Measurements from ENCODE around the gene INPP4B. TPM values are rescaled to one million over a fixed set of nuclear protein-coding genes. Genes with fewer than 3 reads are reported as not detected.
A peak's percentile ranks its signal among the peaks of the same experiment; 100 is the strongest.

INPP4B gene
- total RNA-seq, 1 donor from 2014 or later, result 16.8 TPM

- H3K4me1 Mint-ChIP-seq (ENCODE audit: low read depth), result peaks cover 7% of the 10 kb centered on the region
- intact Hi-C loops (cut with micrococcal nuclease), result loop anchor here (10.0 kb wide), 1 partner anchor 634 kb away; no protein-coding TSS in a partner anchor
- H3K9me3 Mint-ChIP-seq, result no peaks in the 10 kb centered on the region
- H3K4me3 Mint-ChIP-seq, result no peak overlapping the region
- H3K36me3 Mint-ChIP-seq (ENCODE audit: low read depth), result no peaks in the 10 kb centered on the region
- H3K27me3 Mint-ChIP-seq (ENCODE audit: insufficient read depth), result peaks cover 25% of the 10 kb centered on the region
- DNase-seq (ENCODE audit: low spot score), result no peak
- H3K27ac Mint-ChIP-seq, result no peak overlapping the region
Observed at GRCh38 chr4:142850478-142850877, 4.4 kb upstream of the INPP4B start.

- Mint-ChIP-seq H3K36me3 (ENCODE audit: low read depth) (no peaks in the 10 kb centered on the region), H3K27ac (peak overlapping the region; percentile 80), H3K4me3 (peak overlapping the region; percentile 89), H3K27me3 (ENCODE audit: insufficient read depth) (peaks cover 22% of the 10 kb centered on the region), H3K4me1 (ENCODE audit: low read depth) (peaks cover 18% of the 10 kb centered on the region), H3K9me3 (no peaks in the 10 kb centered on the region)
- intact Hi-C loops (cut with micrococcal nuclease), result loop anchor here (1.0 to 10.0 kb wide), 14 partner anchors 30 to 1985 kb away; partner anchors contain the start of genes IL15, USP38 and ZNF330
- peak; percentile 60 for DNase-seq (ENCODE audit: low spot score)
Observed at GRCh38 chr4:142846729-142847596, 862 bp upstream of the INPP4B start.

- DNase-seq (ENCODE audit: low spot score), result no peak
- Mint-ChIP-seq H3K27me3 (ENCODE audit: insufficient read depth) (peaks cover 21% of the 10 kb centered on the region), H3K36me3 (ENCODE audit: low read depth) (no peaks in the 10 kb centered on the region), H3K4me3 (peak overlapping the region; percentile 89), H3K27ac (peak overlapping the region; percentile 58), H3K4me1 (ENCODE audit: low read depth) (peaks cover 18% of the 10 kb centered on the region), H3K9me3 (no peaks in the 10 kb centered on the region)
- intact Hi-C loops (cut with micrococcal nuclease), result loop anchor here (2.0 to 10.0 kb wide), 10 partner anchors 29 to 1983 kb away; partner anchors contain the start of genes IL15, USP38 and ZNF330
Observed at GRCh38 chr4:142845293-142846107, 601 bp downstream of the INPP4B start.

GRCh38 chr4:142844782-142845181 is 1.3 kb downstream of the INPP4B start:
- H3K27ac Mint-ChIP-seq, result no peak overlapping the region
- peaks cover 18% of the 10 kb centered on the region for H3K4me1 Mint-ChIP-seq (ENCODE audit: low read depth)
- peak overlapping the region; percentile 89 for H3K4me3 Mint-ChIP-seq
- H3K36me3 Mint-ChIP-seq (ENCODE audit: low read depth), result no peaks in the 10 kb centered on the region
- no peaks in the 10 kb centered on the region for H3K9me3 Mint-ChIP-seq
- H3K27me3 Mint-ChIP-seq (ENCODE audit: insufficient read depth), result peaks cover 21% of the 10 kb centered on the region
- intact Hi-C loops (cut with micrococcal nuclease), result loop anchor here (5.0 to 10.0 kb wide), 5 partner anchors 132 to 1982 kb away; partner anchors contain the start of genes IL15 and ZNF330
- DNase-seq (ENCODE audit: low spot score), result no peak

GRCh38 chr4:142840516-142841123 is 5.5 kb downstream of the INPP4B start:
- H3K4me1 Mint-ChIP-seq (ENCODE audit: low read depth), result peaks cover 11% of the 10 kb centered on the region
- no peak overlapping the region for H3K4me3 Mint-ChIP-seq
- H3K27ac Mint-ChIP-seq, result no peak overlapping the region
- no peak for DNase-seq (ENCODE audit: low spot score)
- H3K9me3 Mint-ChIP-seq, result no peaks in the 10 kb centered on the region
- intact Hi-C loops (cut with micrococcal nuclease), result loop anchor here (1.0 to 10.0 kb wide), 7 partner anchors 128 to 1616 kb away; partner anchors contain the start of gene ZNF330
- no peaks in the 10 kb centered on the region for H3K36me3 Mint-ChIP-seq (ENCODE audit: low read depth)
- peaks cover 7% of the 10 kb centered on the region for H3K27me3 Mint-ChIP-seq (ENCODE audit: insufficient read depth)

- no peaks in the 10 kb centered on the region for H3K4me1 Mint-ChIP-seq (ENCODE audit: low read depth)
- H3K27me3 Mint-ChIP-seq (ENCODE audit: insufficient read depth), result peaks cover 3% of the 10 kb centered on the region
- H3K36me3 Mint-ChIP-seq (ENCODE audit: low read depth), result no peaks in the 10 kb centered on the region
- H3K27ac Mint-ChIP-seq, result no peak overlapping the region
- intact Hi-C loops (cut with micrococcal nuclease), result no loop called here
- no peak for DNase-seq (ENCODE audit: low spot score)
- no peak overlapping the region for H3K4me3 Mint-ChIP-seq
- no peaks in the 10 kb centered on the region for H3K9me3 Mint-ChIP-seq
Observed at GRCh38 chr4:142838778-142839177, 7.3 kb downstream of the INPP4B start.

- no peaks in the 10 kb centered on the region for H3K36me3 Mint-ChIP-seq (ENCODE audit: low read depth)
- intact Hi-C loops (cut with micrococcal nuclease), result no loop called here
- no peak overlapping the region for H3K27ac Mint-ChIP-seq
- H3K27me3 Mint-ChIP-seq (ENCODE audit: insufficient read depth), result peaks cover 4% of the 10 kb centered on the region
- DNase-seq (ENCODE audit: low spot score), result no peak
- no peaks in the 10 kb centered on the region for H3K4me1 Mint-ChIP-seq (ENCODE audit: low read depth)
- H3K9me3 Mint-ChIP-seq, result no peaks in the 10 kb centered on the region
- H3K4me3 Mint-ChIP-seq, result no peak overlapping the region
Observed at GRCh38 chr4:142832022-142832421, 14.1 kb downstream of the INPP4B start.

- Mint-ChIP-seq H3K27ac (no peak overlapping the region), H3K9me3 (no peaks in the 10 kb centered on the region), H3K36me3 (ENCODE audit: low read depth) (no peaks in the 10 kb centered on the region), H3K27me3 (ENCODE audit: insufficient read depth) (peaks cover 4% of the 10 kb centered on the region), H3K4me3 (no peak overlapping the region), H3K4me1 (ENCODE audit: low read depth) (peaks cover 5% of the 10 kb centered on the region)
- DNase-seq (ENCODE audit: low spot score), result no peak
- intact Hi-C loops (cut with micrococcal nuclease), result no loop called here
Observed at GRCh38 chr4:142826503-142827241, 19.4 kb downstream of the INPP4B start.

GRCh38 chr4:142824368-142824767 is 21.7 kb downstream of the INPP4B start:
- no peak overlapping the region for H3K4me3 Mint-ChIP-seq
- peaks cover 2% of the 10 kb centered on the region for H3K27me3 Mint-ChIP-seq (ENCODE audit: insufficient read depth)
- no peaks in the 10 kb centered on the region for H3K9me3 Mint-ChIP-seq
- peaks cover 5% of the 10 kb centered on the region for H3K4me1 Mint-ChIP-seq (ENCODE audit: low read depth)
- intact Hi-C loops (cut with micrococcal nuclease), result loop anchor here (1.0 to 5.0 kb wide), 4 partner anchors 8 to 418 kb away; no protein-coding TSS in a partner anchor
- H3K27ac Mint-ChIP-seq, result no peak overlapping the region
- H3K36me3 Mint-ChIP-seq (ENCODE audit: low read depth), result no peaks in the 10 kb centered on the region
- no peak for DNase-seq (ENCODE audit: low spot score)

- H3K36me3 Mint-ChIP-seq (ENCODE audit: low read depth), result no peaks in the 10 kb centered on the region
- no peaks in the 10 kb centered on the region for H3K9me3 Mint-ChIP-seq
- H3K27ac Mint-ChIP-seq, result no peak overlapping the region
- H3K4me3 Mint-ChIP-seq, result no peak overlapping the region
- no peak for DNase-seq (ENCODE audit: low spot score)
- H3K4me1 Mint-ChIP-seq (ENCODE audit: low read depth), result peaks cover 5% of the 10 kb centered on the region
- intact Hi-C loops (cut with micrococcal nuclease), result loop anchor here (1.0 to 5.0 kb wide), 4 partner anchors 7 to 417 kb away; no protein-coding TSS in a partner anchor
- peaks cover under 1% of the 10 kb centered on the region for H3K27me3 Mint-ChIP-seq (ENCODE audit: insufficient read depth)
Observed at GRCh38 chr4:142823796-142824195, 22.3 kb downstream of the INPP4B start.

- intact Hi-C loops (cut with micrococcal nuclease), result loop anchor here (5.0 kb wide), 1 partner anchor 466 kb away; no protein-coding TSS in a partner anchor
Observed at GRCh38 chr4:142818476-142818875, 27.6 kb downstream of the INPP4B start.

GRCh38 chr4:142818031-142818430 is 28.1 kb downstream of the INPP4B start:
- DNase-seq (ENCODE audit: low spot score), result no peak
- Mint-ChIP-seq H3K9me3 (no peaks in the 10 kb centered on the region), H3K4me3 (no peak overlapping the region), H3K27ac (no peak overlapping the region), H3K27me3 (ENCODE audit: insufficient read depth) (no peaks in the 10 kb centered on the region), H3K4me1 (ENCODE audit: low read depth) (peaks cover 21% of the 10 kb centered on the region), H3K36me3 (ENCODE audit: low read depth) (no peaks in the 10 kb centered on the region)
- intact Hi-C loops (cut with micrococcal nuclease), result loop anchor here (5.0 kb wide), 1 partner anchor 466 kb away; no protein-coding TSS in a partner anchor

More at GRCh38 chr4:142818476-142818875, 27.6 kb downstream of the INPP4B start:
- peaks cover 21% of the 10 kb centered on the region for H3K4me1 Mint-ChIP-seq (ENCODE audit: low read depth)
- no peaks in the 10 kb centered on the region for H3K36me3 Mint-ChIP-seq (ENCODE audit: low read depth)
- H3K9me3 Mint-ChIP-seq, result no peaks in the 10 kb centered on the region
- no peaks in the 10 kb centered on the region for H3K27me3 Mint-ChIP-seq (ENCODE audit: insufficient read depth)
- no peak for DNase-seq (ENCODE audit: low spot score)
- no peak overlapping the region for H3K4me3 Mint-ChIP-seq
- no peak overlapping the region for H3K27ac Mint-ChIP-seq
